ENCODE data around the gene LRP5. TPM values are rescaled to one million over a fixed set of nuclear protein-coding genes. Genes with fewer than 3 reads are reported as not detected.

LRP5 gene
- total RNA-seq, 4 donors from 2014 or later, result 32.6 to 68.9 (median 42.5) TPM

DNA sequence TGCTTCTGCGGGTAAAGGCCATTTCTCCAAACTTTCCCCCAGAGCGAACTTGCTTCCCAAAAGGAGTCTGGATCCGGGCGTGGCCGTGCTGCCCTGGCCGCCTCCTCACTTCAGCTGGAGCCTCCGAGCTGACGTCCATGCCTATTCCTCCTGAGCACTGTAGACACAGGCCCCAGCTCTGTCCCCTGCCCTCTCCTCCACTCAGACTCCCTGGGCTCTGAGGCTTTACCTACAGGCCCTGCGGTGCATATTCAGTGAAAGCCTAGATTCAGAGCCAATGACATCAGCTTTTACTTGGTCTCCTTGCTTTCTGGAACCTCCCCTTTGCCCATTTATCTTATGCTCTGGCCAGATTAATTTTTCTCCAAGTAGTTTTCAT is 9.7 kb downstream of the LRP5 start:
- TF ChIP-seq POLR2AphosphoS5 (IDR thresholded peaks at IDR 0.05) (no peak), POLR2A (IDR thresholded peaks at IDR 0.05) (no peak), EP300 (IDR thresholded peaks at IDR 0.05) (no peak)
- TF ChIP-seq, protein P1, sequence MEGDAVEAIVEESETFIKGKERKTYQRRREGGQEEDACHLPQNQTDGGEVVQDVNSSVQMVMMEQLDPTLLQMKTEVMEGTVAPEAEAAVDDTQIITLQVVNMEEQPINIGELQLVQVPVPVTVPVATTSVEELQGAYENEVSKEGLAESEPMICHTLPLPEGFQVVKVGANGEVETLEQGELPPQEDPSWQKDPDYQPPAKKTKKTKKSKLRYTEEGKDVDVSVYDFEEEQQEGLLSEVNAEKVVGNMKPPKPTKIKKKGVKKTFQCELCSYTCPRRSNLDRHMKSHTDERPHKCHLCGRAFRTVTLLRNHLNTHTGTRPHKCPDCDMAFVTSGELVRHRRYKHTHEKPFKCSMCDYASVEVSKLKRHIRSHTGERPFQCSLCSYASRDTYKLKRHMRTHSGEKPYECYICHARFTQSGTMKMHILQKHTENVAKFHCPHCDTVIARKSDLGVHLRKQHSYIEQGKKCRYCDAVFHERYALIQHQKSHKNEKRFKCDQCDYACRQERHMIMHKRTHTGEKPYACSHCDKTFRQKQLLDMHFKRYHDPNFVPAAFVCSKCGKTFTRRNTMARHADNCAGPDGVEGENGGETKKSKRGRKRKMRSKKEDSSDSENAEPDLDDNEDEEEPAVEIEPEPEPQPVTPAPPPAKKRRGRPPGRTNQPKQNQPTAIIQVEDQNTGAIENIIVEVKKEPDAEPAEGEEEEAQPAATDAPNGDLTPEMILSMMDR (IDR thresholded peaks at IDR 0.05), result no peak
- no peaks in the 10 kb centered on the region for H3K36me3 ChIP-seq
- H3K4me3 ChIP-seq, result no peak overlapping the region
- H3K27ac ChIP-seq, result peak overlapping the region; percentile 4 to 73 (median 68)
- no peaks in the 10 kb centered on the region for H3K9me3 ChIP-seq
- ATAC-seq, result peak; percentile 21
- peaks cover 0 to 91% (median 29%) of the 10 kb centered on the region in 3 donors for H3K4me1 ChIP-seq
- H3K27me3 ChIP-seq, result no peaks in the 10 kb centered on the region
- 40 to 49% methylated on average over 2 to 7 of the region's 9 CpGs for WGBS, 2 donors (ENCODE audit: low coverage in 1 of 2)

DNA sequence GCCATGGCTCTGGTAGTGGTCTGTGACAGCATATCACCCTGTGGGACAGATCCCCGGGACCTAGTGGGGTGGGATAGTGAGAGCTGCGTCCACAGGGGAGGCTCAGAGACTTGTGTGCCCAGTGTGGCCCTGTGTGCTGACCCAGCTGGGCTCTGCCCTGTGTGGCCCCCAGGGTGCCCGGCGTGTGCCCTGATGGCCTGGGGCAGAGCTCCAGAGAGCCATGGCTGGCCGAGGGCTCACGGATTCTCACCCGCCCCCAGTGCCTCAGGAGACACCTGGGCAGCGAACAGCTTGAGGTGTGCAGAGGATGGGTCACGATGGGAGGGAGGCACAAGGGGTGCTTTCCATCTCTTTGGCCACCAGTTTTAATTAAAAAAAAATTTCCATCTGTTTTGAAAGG is 11.8 kb downstream of the LRP5 start:
- Histone ChIP-seq H3K36me3 (no peaks in the 10 kb centered on the region), H3K27ac (peak overlapping the region in 2 of 4 donors; percentile 2 to 26), H3K27me3 (no peaks in the 10 kb centered on the region), H3K4me3 (no peak overlapping the region), H3K4me1 (peaks cover 0 to 96% (median 42%) of the 10 kb centered on the region in 3 donors), H3K9me3 (no peaks in the 10 kb centered on the region)
- WGBS, 2 donors (ENCODE audit: low coverage in 1 of 2), result 97% methylated on average over 3 of the region's 9 CpGs; no CpG with 5 or more reads in 1 of the 2 donors
- no peak for ATAC-seq
- TF ChIP-seq POLR2A (IDR thresholded peaks at IDR 0.05) (no peak), POLR2AphosphoS5 (IDR thresholded peaks at IDR 0.05) (no peak), EP300 (IDR thresholded peaks at IDR 0.05) (no peak)
- TF ChIP-seq, protein P1 (IDR thresholded peaks at IDR 0.05), result no peak

DNA sequence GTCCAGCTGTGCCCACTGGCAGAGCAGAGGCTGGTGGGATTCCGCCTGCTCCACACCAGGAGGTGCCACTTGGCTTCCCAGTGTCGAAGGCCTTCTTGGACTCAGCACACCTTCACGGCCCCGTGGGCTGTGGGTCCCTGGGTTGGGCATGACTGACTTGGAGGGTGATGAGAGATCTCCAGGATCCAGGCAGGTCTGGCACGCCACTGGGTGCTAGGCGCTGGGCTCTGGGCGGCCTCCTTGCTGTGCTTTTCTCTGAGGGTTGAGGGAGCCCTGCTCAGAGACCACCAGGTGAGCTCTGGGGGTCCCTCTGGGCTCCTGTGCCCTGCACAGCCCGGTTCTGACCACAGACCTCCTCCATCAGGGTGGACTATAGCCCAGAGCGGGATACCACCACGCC is 12.3 kb downstream of the LRP5 start:
- Histone ChIP-seq H3K36me3 (no peaks in the 10 kb centered on the region), H3K9me3 (no peaks in the 10 kb centered on the region), H3K4me3 (no peak overlapping the region), H3K4me1 (peaks cover 0 to 96% (median 46%) of the 10 kb centered on the region in 3 donors), H3K27ac (peak overlapping the region in 2 of 4 donors; percentile 2 to 26), H3K27me3 (no peaks in the 10 kb centered on the region)
- WGBS, 2 donors (ENCODE audit: low coverage in 1 of 2), result 90% methylated on average over 2 of the region's 10 CpGs; no CpG with 5 or more reads in 1 of the 2 donors
- TF ChIP-seq POLR2AphosphoS5 (IDR thresholded peaks at IDR 0.05) (no peak), POLR2A (IDR thresholded peaks at IDR 0.05) (no peak), EP300 (IDR thresholded peaks at IDR 0.05) (no peak)
- TF ChIP-seq, protein P1 (IDR thresholded peaks at IDR 0.05), result no peak
- ATAC-seq, result no peak

DNA sequence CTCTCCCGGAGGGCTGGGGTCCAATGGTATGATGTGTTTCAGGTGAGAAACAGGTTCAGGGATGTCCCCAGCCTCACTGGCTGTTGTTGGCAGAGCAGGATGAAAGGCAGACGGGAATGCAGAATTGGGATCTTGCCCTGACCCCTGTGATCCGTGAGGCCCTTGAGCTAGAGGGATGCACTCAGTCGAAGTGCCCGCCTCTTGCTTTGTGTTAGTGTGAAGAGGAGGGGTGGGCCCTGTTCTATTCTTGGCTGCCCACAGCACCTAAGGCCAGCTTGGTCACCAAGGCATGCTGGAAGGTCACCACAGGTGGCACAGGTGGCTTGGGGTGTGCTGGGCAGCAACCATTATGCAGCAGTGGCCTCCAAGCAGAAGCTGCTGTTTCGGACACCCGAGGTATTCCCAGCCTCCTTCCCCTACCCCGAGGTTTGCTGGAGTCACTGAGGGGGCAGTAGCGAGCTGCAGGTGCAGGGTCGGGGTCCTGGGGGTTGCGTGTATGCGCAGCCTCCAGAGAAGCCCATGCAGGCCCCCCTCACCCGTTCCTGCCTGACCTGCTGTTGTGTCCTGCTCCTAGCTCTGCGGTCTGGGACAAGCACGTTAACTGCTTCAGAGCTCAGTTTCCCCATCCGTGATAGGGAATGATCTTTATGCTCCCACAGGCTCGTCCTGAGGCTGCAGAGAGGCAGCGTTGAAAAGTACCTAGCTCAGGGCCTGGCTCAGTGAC is 13.0 kb downstream of the LRP5 start:
- Histone ChIP-seq H3K27ac (peak overlapping the region in 1 of 4 donors; percentile 26), H3K27me3 (no peaks in the 10 kb centered on the region), H3K4me1 (peaks cover 0 to 98% (median 53%) of the 10 kb centered on the region in 3 donors), H3K36me3 (no peaks in the 10 kb centered on the region), H3K4me3 (no peak overlapping the region), H3K9me3 (no peaks in the 10 kb centered on the region)
- TF ChIP-seq POLR2A (IDR thresholded peaks at IDR 0.05) (no peak), EP300 (IDR thresholded peaks at IDR 0.05) (no peak), POLR2AphosphoS5 (IDR thresholded peaks at IDR 0.05) (no peak)
- TF ChIP-seq, protein P1 (IDR thresholded peaks at IDR 0.05), result no peak
- WGBS, 2 donors (ENCODE audit: low coverage in 1 of 2), result 81 to 82% methylated on average over 2 to 4 of the region's 18 CpGs
- ATAC-seq, result no peak

DNA sequence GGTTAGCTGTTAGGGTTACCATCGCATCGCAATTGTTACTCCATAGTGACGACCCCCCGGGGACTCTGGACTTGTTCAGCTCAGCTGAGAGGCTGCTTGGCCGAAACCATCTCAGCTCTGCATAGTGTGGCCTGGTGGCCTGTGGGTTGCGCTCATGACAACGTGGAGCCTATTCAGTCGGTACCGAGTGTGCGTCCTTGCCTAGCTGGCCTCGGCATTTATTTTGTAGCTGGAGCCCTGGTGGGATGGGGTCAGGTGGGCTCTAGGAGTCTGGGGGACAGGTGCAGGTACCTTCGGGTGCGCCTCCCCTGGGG is 13.5 kb downstream of the LRP5 start:
- TF ChIP-seq POLR2AphosphoS5 (IDR thresholded peaks at IDR 0.05) (no peak), POLR2A (IDR thresholded peaks at IDR 0.05) (no peak), EP300 (IDR thresholded peaks at IDR 0.05) (no peak)
- TF ChIP-seq, protein P1 (IDR thresholded peaks at IDR 0.05), result no peak
- Histone ChIP-seq H3K9me3 (no peaks in the 10 kb centered on the region), H3K4me3 (no peak overlapping the region), H3K36me3 (no peaks in the 10 kb centered on the region), H3K4me1 (peaks cover 0 to 100% (median 58%) of the 10 kb centered on the region in 3 donors), H3K27me3 (no peaks in the 10 kb centered on the region), H3K27ac (no peak overlapping the region)
- 72 to 82% methylated on average over 8 to 9 of the region's 13 CpGs for WGBS, 2 donors (ENCODE audit: low coverage in 1 of 2)
- no peak for ATAC-seq

Measured in gastroesophageal sphincter (tissue), 4 donors.